ENCODE results near the gene SAMD11.

Gene SAMD11

GRCh38 chr1:993379-993995, 69.8 kb downstream of the SAMD11 start:
- no peak for DNase-seq (ENCODE audit: low spot score)

Data from globus pallidus (tissue), 1 donor.